Vagina (tissue), 2 donors: ENCODE data around the gene MSL1.

Experiments used
- POLR2A ChIP-seq, 2 donors: fragments of 450-650 bp; IDR thresholded peaks; one replicate each; pipeline ENCODE4 v1.6.1; 2017; ENCODE audit warnings: antibody characterized with exemption in 2 of 2, mild to moderate bottlenecking in 2 of 2, moderate library complexity in 2 of 2
- POLR2AphosphoS5 ChIP-seq, 2 donors: sonication (generic); formaldehyde crosslinking; IDR thresholded peaks; one replicate each; pipeline ENCODE4 v1.9.0; 2017; ENCODE audit warnings: antibody characterized with exemption in 2 of 2, mild to moderate bottlenecking in 2 of 2, low read depth in 1 of 2; ENCODE audit not compliant: insufficient read depth in 1 of 2
- TF ChIP-seq, protein P1 (sequence below), 3 experiments: fragments of 450-650 bp in 2 of 3; fragments of 200-600 bp in 1 of 3; sonication (generic) in 1 of 3; IDR thresholded peaks; one replicate each; pipeline ENCODE4 v1.5.1; 2017 to 2019; ENCODE audit warnings: antibody characterized with exemption in 3 of 3, mild to moderate bottlenecking in 2 of 3, moderate library complexity in 2 of 3

DNA sequence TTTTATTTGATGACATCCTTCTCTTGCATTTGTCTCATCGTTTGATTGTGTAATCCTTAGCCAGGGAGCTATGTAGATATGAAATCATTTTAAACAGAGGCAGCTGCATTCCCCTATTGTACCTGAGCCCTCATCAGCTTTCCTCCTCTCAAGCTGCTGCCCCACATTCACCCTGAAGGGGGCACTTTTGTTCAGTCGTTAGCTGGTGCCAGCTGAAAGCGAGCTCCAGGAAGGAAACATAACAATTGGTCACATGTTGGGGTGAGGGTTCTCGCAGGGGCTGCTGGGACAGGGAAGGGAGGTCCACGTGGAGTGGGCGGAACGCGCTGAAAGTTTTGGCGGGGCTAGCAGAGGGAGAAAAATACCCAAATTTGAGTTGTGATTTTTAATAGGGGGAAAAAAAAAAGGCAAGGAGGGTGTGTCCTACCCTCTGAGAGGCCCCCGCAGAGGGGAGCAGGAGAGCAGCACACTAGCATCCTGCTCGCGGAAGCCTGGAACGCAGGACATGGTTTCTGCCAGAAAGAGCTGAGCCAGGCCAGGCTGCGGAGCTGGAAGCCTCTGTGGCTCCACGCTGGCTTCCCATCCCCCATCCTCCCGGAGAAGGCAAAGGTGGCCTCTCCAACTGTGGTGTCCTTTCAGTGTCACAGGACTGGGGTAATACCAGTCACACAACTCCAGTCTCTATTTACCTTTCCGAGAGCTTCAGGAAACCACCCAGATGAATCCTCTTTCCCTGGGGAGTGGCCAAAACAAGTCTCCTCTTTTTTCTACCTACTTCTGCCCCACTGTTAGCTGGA, 8.5 kb upstream of the MSL1 start:
- peak in 1 of 2 donors; percentile 22 for TF ChIP-seq POLR2A (IDR thresholded peaks at IDR 0.05)
- TF ChIP-seq, protein P1, sequence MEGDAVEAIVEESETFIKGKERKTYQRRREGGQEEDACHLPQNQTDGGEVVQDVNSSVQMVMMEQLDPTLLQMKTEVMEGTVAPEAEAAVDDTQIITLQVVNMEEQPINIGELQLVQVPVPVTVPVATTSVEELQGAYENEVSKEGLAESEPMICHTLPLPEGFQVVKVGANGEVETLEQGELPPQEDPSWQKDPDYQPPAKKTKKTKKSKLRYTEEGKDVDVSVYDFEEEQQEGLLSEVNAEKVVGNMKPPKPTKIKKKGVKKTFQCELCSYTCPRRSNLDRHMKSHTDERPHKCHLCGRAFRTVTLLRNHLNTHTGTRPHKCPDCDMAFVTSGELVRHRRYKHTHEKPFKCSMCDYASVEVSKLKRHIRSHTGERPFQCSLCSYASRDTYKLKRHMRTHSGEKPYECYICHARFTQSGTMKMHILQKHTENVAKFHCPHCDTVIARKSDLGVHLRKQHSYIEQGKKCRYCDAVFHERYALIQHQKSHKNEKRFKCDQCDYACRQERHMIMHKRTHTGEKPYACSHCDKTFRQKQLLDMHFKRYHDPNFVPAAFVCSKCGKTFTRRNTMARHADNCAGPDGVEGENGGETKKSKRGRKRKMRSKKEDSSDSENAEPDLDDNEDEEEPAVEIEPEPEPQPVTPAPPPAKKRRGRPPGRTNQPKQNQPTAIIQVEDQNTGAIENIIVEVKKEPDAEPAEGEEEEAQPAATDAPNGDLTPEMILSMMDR (IDR thresholded peaks at IDR 0.05), result peak; percentile 82 to 97 (median 94)
- TF ChIP-seq POLR2AphosphoS5 (IDR thresholded peaks at IDR 0.05; ENCODE audit: insufficient read depth in 1 of 2, low read depth in 1 of 2), result peak; percentile 93 to 100
